Spleen (tissue), 11 donors: ENCODE measurements around the gene SLC17A1. TPM values are rescaled to one million over a fixed set of nuclear protein-coding genes. Genes with fewer than 3 reads are reported as not detected.
"Not testable (repeated sequence)": the region's sequence is repeated elsewhere in the genome, so short reads cannot be mapped to it uniquely, and the experiment has no call there.

ENCODE experiments used
- DNase-seq: peaks from one replicate; pipeline ENCODE4 v3.0.0-alpha.2; 2020
- H3K27ac ChIP-seq, 8 donors: fragments of 200-600 bp; sonication (generic) in 7 of 8; 1 replicate in 4 of 8; 2 replicates in 4 of 8; pipeline versions ENCODE4 v1.5.0 to v1.8.0; 2016 to 2021; ENCODE audit warnings: inconsistent platforms in 4 of 8, mild to moderate bottlenecking in 4 of 8, moderate library complexity in 1 of 8
- H3K27me3 ChIP-seq, 7 donors: fragments of 200-600 bp; sonication (generic) in 6 of 7; replicated peaks in 1 of 7; 1 replicate in 4 of 7; 2 replicates in 3 of 7; pipeline versions ENCODE4 v1.5.0 to v1.8.0; 2016 to 2021; ENCODE audit warnings: inconsistent platforms in 3 of 7, mild to moderate bottlenecking in 1 of 7
- H3K36me3 ChIP-seq, 6 donors: fragments of 200-600 bp; sonication (generic) in 5 of 6; 1 replicate in 4 of 6; 2 replicates in 2 of 6; pipeline versions ENCODE4 v1.5.0 to v1.8.0; 2016 to 2021; ENCODE audit warnings: inconsistent platforms in 2 of 6
- H3K4me1 ChIP-seq, 6 donors: fragments of 200-600 bp; sonication (generic) in 5 of 6; 1 replicate in 3 of 6; 2 replicates in 3 of 6; pipeline versions ENCODE4 v1.5.0 to v1.8.0; 2016 to 2021; ENCODE audit warnings: inconsistent platforms in 3 of 6
- H3K4me3 ChIP-seq, 8 donors: fragments of 200-600 bp; sonication (generic) in 7 of 8; 1 replicate in 4 of 8; 2 replicates in 4 of 8; pipeline versions ENCODE4 v1.5.0 to v1.8.0; 2016 to 2021; ENCODE audit warnings: inconsistent platforms in 4 of 8, mild to moderate bottlenecking in 4 of 8, moderate library complexity in 2 of 8
- H3K9me3 ChIP-seq, 8 donors: fragments of 200-600 bp; sonication (generic) in 7 of 8; 1 replicate in 4 of 8; 2 replicates in 4 of 8; pipeline versions ENCODE4 v1.5.0 to v1.8.0; 2016 to 2021; ENCODE audit warnings: inconsistent platforms in 4 of 8
- CTCF ChIP-seq, 11 experiments: fragments of 200-600 bp in 7 of 11; fragments of 450-650 bp in 4 of 11; sonication (generic) in 4 of 11; IDR thresholded peaks in 8 of 11; conservative IDR thresholded peaks in 3 of 11; 1 replicate in 7 of 11; 2 replicates in 4 of 11; pipeline versions ENCODE4 v1.4.0 to v1.8.0; 2016 to 2021; ENCODE audit warnings: antibody characterized with exemption in 11 of 11, inconsistent platforms in 4 of 11, mild to moderate bottlenecking in 1 of 11
- POLR2A ChIP-seq, 3 donors: fragments of 450-650 bp; IDR thresholded peaks; one replicate each; pipeline ENCODE4 v1.5.1; 2017; ENCODE audit warnings: antibody characterized with exemption in 3 of 3, mild to moderate bottlenecking in 1 of 3
- POLR2AphosphoS5 ChIP-seq, 3 donors: sonication (generic); formaldehyde crosslinking; IDR thresholded peaks; one replicate each; pipeline ENCODE4 v1.5.1; 2017; ENCODE audit warnings: antibody characterized with exemption in 3 of 3
- WGBS, 5 donors: extraction: QIAGEN DNeasy Blood & Tissue Kit in 3 of 5; methylation state at CpG; one replicate each; pipeline versions ENCODE4 v1.1.5 to v1.1.7; 2013 to 2018; 5-methylcytosine and 5-hydroxymethylcytosine counted together
- intact Hi-C: fragments of 100-400 bp; cut with DNase I; formaldehyde crosslinking; loops from one replicate; pipeline ENCODE4 v1.15.0; 2023; ENCODE audit warnings: low total_unique reads
- polyA plus RNA-seq, 3 donors: library from polyadenylated mRNA; stranded (reverse); fragments of 200-250 nt; gene quantifications; one replicate each; pipeline ENCODE4 v1.2.1, GENCODE V29; 2013
- total RNA-seq, 7 donors: library from RNA; depleted of rRNA in 3 of 7; stranded (reverse); fragments of >200 nt in 3 of 7; fragmentation: NEBNext Ultra II Directional in 4 of 7; extraction: Animal tissue kit (Norgen Biotek cat#: 25700) in 4 of 7; gene quantifications; one replicate each; pipeline versions ENCODE4 v1.1.0 to v1.2.1, GENCODE V29; 2016 to 2021
- donor health status: healthy with polysubstance abuse.
- donor health status: DM: no; HTN: no; CAD: no; lungs with moderate emphysema.
- donor health status: DM: no; HTN: no; CAD: no.
- donor health status: Bipolar disorder and iron deficiency.
- donor health status: healthy.
- donor health status: DM: no; HTN: no; CAD: no.
- donor health status: DM: yes; HTN: yes; CAD: no.

SLC17A1 gene
- total and polyA plus RNA-seq, 10 donors: not detected

GRCh38 chr6:25749837-25750236 is 82.0 kb downstream of the SLC17A1 start:
- H3K9me3 ChIP-seq: no peaks in the 10 kb centered on the region
- H3K27ac ChIP-seq: no peak overlapping the region
- H3K36me3 ChIP-seq: no peaks in the 10 kb centered on the region
- no peak for TF ChIP-seq CTCF (IDR thresholded peaks at IDR 0.05 in 8 of 11, conservative IDR thresholded peaks at IDR 0.05 in 3 of 11)
- TF ChIP-seq POLR2A (IDR thresholded peaks at IDR 0.05): no peak
- TF ChIP-seq POLR2AphosphoS5 (IDR thresholded peaks at IDR 0.05): no peak
- WGBS, 5 donors: 33 to 45% (median 37%) methylated on average over 2 of the region's 2 CpGs
- no peak overlapping the region for H3K4me3 ChIP-seq
- intact Hi-C loops: no loop called here
- H3K4me1 ChIP-seq: no peaks in the 10 kb centered on the region
- DNase-seq: no peak
- H3K27me3 ChIP-seq: no peaks in the 10 kb centered on the region

DNA sequence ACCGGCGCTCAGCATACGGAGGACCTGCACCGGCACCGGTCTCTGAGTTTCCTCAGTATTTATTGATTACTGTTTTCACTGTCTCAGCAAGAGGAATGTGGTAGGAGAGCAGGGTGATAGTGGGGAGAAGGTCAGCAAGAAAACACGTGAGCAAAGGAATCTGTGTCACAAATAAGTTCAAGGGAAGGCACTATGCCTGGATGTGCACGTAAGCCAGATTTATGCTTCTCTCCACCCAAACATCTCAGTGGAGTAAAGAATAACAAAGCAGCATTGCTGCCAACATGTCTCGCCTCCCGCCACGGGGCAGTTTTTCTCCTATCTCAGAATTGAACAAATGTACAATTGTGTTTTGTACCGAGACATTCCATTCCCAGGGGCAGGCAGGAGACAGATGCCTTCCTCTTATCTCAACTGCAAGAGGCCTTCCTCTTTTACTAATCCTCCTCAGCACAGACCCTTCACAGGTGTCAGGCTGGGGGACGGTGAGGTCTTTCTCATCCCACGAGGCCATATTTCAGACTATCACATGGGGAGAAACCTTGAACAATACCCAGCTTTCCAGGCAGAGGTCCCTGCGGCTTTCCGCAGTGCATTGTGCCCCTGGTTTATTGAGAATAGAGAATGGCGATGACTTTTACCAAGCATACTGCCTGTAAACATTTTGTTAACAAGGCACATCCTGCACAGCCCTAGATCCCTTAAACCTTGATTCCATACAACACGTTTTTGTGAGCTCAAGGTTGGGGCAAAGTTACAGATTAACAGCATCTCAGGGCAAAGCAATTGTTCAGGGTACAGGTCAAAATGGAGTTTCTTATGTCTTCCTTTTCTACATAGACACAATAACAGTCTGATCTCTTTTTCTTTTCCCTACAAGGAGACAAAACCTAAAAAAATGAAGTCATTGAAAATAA is 83.0 kb downstream of the SLC17A1 start:
- H3K9me3 ChIP-seq, H3K36me3 ChIP-seq, H3K27ac ChIP-seq, H3K27me3 ChIP-seq, H3K4me1 ChIP-seq, H3K4me3 ChIP-seq, intact Hi-C loops, DNase-seq: not testable (repeated sequence)
- 59 to 84% (median 73%) methylated on average over 17 of the region's 17 CpGs for WGBS, 5 donors

DNA sequence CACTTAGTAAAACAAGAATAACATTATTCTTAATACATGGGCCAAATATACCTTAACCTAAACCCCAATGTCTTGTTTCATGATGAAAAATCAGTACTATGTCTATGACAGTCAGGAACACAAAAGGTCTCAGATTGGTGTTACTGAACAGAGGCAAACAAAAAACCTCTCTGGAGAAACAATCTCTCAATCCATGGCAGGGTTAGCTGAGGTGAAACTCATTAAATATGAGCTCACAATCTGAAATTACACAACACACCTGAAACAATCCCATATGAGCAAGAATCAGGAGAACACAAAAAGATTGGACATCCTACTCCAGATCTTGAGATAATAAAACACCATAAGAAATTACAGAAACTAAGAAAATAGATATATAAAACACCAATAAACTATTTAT is 83.8 kb downstream of the SLC17A1 start:
- Histone ChIP-seq H3K9me3 (no peaks in the 10 kb centered on the region), H3K4me1 (no peaks in the 10 kb centered on the region), H3K4me3 (no peak overlapping the region), H3K27ac (no peak overlapping the region), H3K27me3 (no peaks in the 10 kb centered on the region), H3K36me3 (no peaks in the 10 kb centered on the region)
- DNase-seq: no peak
- TF ChIP-seq POLR2A (IDR thresholded peaks at IDR 0.05) (no peak), CTCF (IDR thresholded peaks at IDR 0.05 in 8 of 11, conservative IDR thresholded peaks at IDR 0.05 in 3 of 11) (no peak)
- intact Hi-C loops: no loop called here

- H3K36me3 ChIP-seq: no peaks in the 10 kb centered on the region
- TF ChIP-seq CTCF (IDR thresholded peaks at IDR 0.05 in 8 of 11, conservative IDR thresholded peaks at IDR 0.05 in 3 of 11) (no peak), POLR2A (IDR thresholded peaks at IDR 0.05) (no peak), POLR2AphosphoS5 (IDR thresholded peaks at IDR 0.05) (no peak)
- 86 to 96% (median 91%) methylated on average over 2 of the region's 2 CpGs for WGBS, 5 donors
- H3K27me3 ChIP-seq: no peaks in the 10 kb centered on the region
- no peaks in the 10 kb centered on the region for H3K9me3 ChIP-seq
- H3K4me1 ChIP-seq: no peaks in the 10 kb centered on the region
- intact Hi-C loops: no loop called here
- no peak for DNase-seq
- no peak overlapping the region for H3K27ac ChIP-seq
- no peak overlapping the region for H3K4me3 ChIP-seq
Observed at GRCh38 chr6:25747477-25747876, 84.4 kb downstream of the SLC17A1 start.
